Breast epithelium (tissue), 4 donors: ENCODE data around the gene PACSIN3. TPM values are rescaled to one million over a fixed set of nuclear protein-coding genes. Genes with fewer than 3 reads are reported as not detected.

Source experiments
- DNase-seq, 2 donors: peaks; one replicate each; pipeline ENCODE4 v3.0.0-alpha.2; 2019; ENCODE audit warnings: low spot score in 2 of 2
- H3K27ac ChIP-seq, 2 donors: fragments of 200-600 bp; sonication (generic) in 1 of 2; one replicate each; pipeline ENCODE4 v1.5.1; 2016 to 2019; ENCODE audit warnings: mild to moderate bottlenecking in 1 of 2
- H3K27me3 ChIP-seq, 2 donors: fragments of 200-600 bp; sonication (generic) in 1 of 2; one replicate each; pipeline versions ENCODE4 v1.5.1 to v1.6.0; 2017 to 2019; ENCODE audit warnings: control low read depth in 1 of 2, mild to moderate bottlenecking in 1 of 2
- H3K36me3 ChIP-seq: fragments of 200-600 bp; one replicate; pipeline ENCODE4 v1.5.1; 2019
- H3K4me1 ChIP-seq, 2 donors: fragments of 200-600 bp; sonication (generic); one replicate each; pipeline ENCODE4 v1.5.1; 2016 to 2019; ENCODE audit warnings: control low read depth in 1 of 2
- H3K4me3 ChIP-seq, 3 donors: fragments of 200-600 bp; sonication (generic); 1 replicate in 2 of 3; 2 replicates in 1 of 3; pipeline ENCODE4 v1.5.1; 2016 to 2019; ENCODE audit warnings: mild to moderate bottlenecking in 3 of 3, moderate library complexity in 2 of 3
- H3K9me3 ChIP-seq, 2 donors: fragments of 200-600 bp; sonication (generic) in 1 of 2; one replicate each; pipeline ENCODE4 v1.5.1; 2016 to 2019; ENCODE audit warnings: control low read depth in 1 of 2
- CTCF ChIP-seq, 3 donors: fragments of 450-650 bp; IDR thresholded peaks; one replicate each; pipeline ENCODE4 v1.5.1; 2016 to 2017; ENCODE audit warnings: antibody characterized with exemption in 3 of 3, mild to moderate bottlenecking in 3 of 3, moderate library complexity in 3 of 3
- POLR2A ChIP-seq: fragments of 450-650 bp; IDR thresholded peaks from one replicate; pipeline ENCODE4 v1.6.1; 2016; ENCODE audit warnings: antibody characterized with exemption, mild to moderate bottlenecking, moderate library complexity
- POLR2AphosphoS5 ChIP-seq, 3 donors: sonication (generic); formaldehyde crosslinking; IDR thresholded peaks; one replicate each; pipeline ENCODE4 v1.6.1; 2017; ENCODE audit warnings: antibody characterized with exemption in 3 of 3
- intact Hi-C: fragments of 100-400 bp; cut with DNase I; formaldehyde crosslinking; loops from one replicate; pipeline ENCODE4 v1.15.1; 2023; ENCODE audit warnings: low total_unique reads
- total RNA-seq, 3 donors: library from RNA; depleted of rRNA; stranded (reverse); fragments of >200 nt; gene quantifications; one replicate each; pipeline ENCODE4 v1.1.0, GENCODE V29; 2016

The PACSIN3 gene
- total RNA-seq, 3 donors from 2014 or later, result 9.9 to 47.3 (median 33.1) TPM

- intact Hi-C loops, result no loop called here
These were observed 9.7 kb downstream of the PACSIN3 start, which contains the start of gene ARFGAP2 for GRCh38 chr11:47176328-47177228. Gene ARFGAP2, minus strand, starts transcription at chr11:47176879. Its CDS starts 26 bp downstream, at chr11:47176853.

GRCh38 chr11:47175746-47176327 is 10.4 kb downstream of the PACSIN3 start:
- Histone ChIP-seq H3K4me1 (peaks cover 2 to 18% of the 10 kb centered on the region in 2 donors), H3K27me3 (no peaks in the 10 kb centered on the region), H3K9me3 (no peaks in the 10 kb centered on the region), H3K36me3 (peaks cover 13% of the 10 kb centered on the region), H3K4me3 (peak overlapping the region; percentile 97 to 99 (median 98)), H3K27ac (peak overlapping the region; percentile 98 to 99)
- no peak for DNase-seq
- intact Hi-C loops, result no loop called here
- TF ChIP-seq POLR2A (no peak), POLR2AphosphoS5 (IDR thresholded peaks at IDR 0.05) (no peak), CTCF (IDR thresholded peaks at IDR 0.05) (no peak)

More at GRCh38 chr11:47176328-47177228, 9.7 kb downstream of the PACSIN3 start, which contains the start of gene ARFGAP2:
- H3K9me3 ChIP-seq, result no peaks in the 10 kb centered on the region
- TF ChIP-seq POLR2A (no peak), POLR2AphosphoS5 (IDR thresholded peaks at IDR 0.05) (peak in 2 of 3 donors; percentile 56 to 90)
- peaks cover 5% of the 10 kb centered on the region for H3K36me3 ChIP-seq
- no peaks in the 10 kb centered on the region for H3K27me3 ChIP-seq
- H3K27ac ChIP-seq, result peak within 1 kb of the TSS; percentile 98 to 99
- peak within 1 kb of the TSS; percentile 97 to 99 (median 98) for H3K4me3 ChIP-seq
- peaks cover 2 to 18% of the 10 kb centered on the region in 2 donors for H3K4me1 ChIP-seq
- peak; percentile 95 to 97 for DNase-seq

GRCh38 chr11:47172740-47173336 is 13.4 kb downstream of the PACSIN3 start:
- H3K4me3 ChIP-seq, result no peak overlapping the region
- H3K27me3 ChIP-seq, result no peaks in the 10 kb centered on the region
- no peak for TF ChIP-seq POLR2A
- TF ChIP-seq POLR2AphosphoS5 (IDR thresholded peaks at IDR 0.05), result no peak
- no peak for TF ChIP-seq CTCF (IDR thresholded peaks at IDR 0.05)
- intact Hi-C loops, result no loop called here
- peaks cover 2 to 15% of the 10 kb centered on the region in 2 donors for H3K4me1 ChIP-seq
- H3K36me3 ChIP-seq, result peaks cover 14% of the 10 kb centered on the region
- no peak for DNase-seq
- no peaks in the 10 kb centered on the region for H3K9me3 ChIP-seq
- no peak overlapping the region for H3K27ac ChIP-seq

GRCh38 chr11:47171856-47172255 is 14.4 kb downstream of the PACSIN3 start:
- Histone ChIP-seq H3K27me3 (no peaks in the 10 kb centered on the region), H3K9me3 (no peaks in the 10 kb centered on the region), H3K36me3 (peaks cover 17% of the 10 kb centered on the region), H3K4me3 (no peak overlapping the region), H3K4me1 (peaks cover 2 to 10% of the 10 kb centered on the region in 2 donors), H3K27ac (no peak overlapping the region)
- intact Hi-C loops, result loop anchor here (2.0 kb wide), 1 partner anchor 59 kb away; no protein-coding TSS in a partner anchor
- TF ChIP-seq CTCF (IDR thresholded peaks at IDR 0.05), result no peak
- no peak for TF ChIP-seq POLR2A
- TF ChIP-seq POLR2AphosphoS5 (IDR thresholded peaks at IDR 0.05), result no peak
- no peak for DNase-seq

- no peak for DNase-seq
- TF ChIP-seq CTCF (IDR thresholded peaks at IDR 0.05) (no peak), POLR2AphosphoS5 (IDR thresholded peaks at IDR 0.05) (no peak), POLR2A (no peak)
- Histone ChIP-seq H3K27me3 (no peaks in the 10 kb centered on the region), H3K27ac (no peak overlapping the region), H3K4me3 (no peak overlapping the region), H3K9me3 (no peaks in the 10 kb centered on the region), H3K36me3 (peaks cover 21% of the 10 kb centered on the region), H3K4me1 (peaks cover 2 to 10% of the 10 kb centered on the region in 2 donors)
- intact Hi-C loops, result loop anchor here (2.0 kb wide), 1 partner anchor 60 kb away; no protein-coding TSS in a partner anchor
These were observed 15.0 kb downstream of the PACSIN3 start for GRCh38 chr11:47171061-47171838.
